Heart left ventricle (tissue), 16 donors: ENCODE measurements around the gene ACR. TPM values are rescaled to one million over a fixed set of nuclear protein-coding genes. Genes with fewer than 3 reads are reported as not detected.

ENCODE experiments used
- ATAC-seq, 4 donors: fragments of 200-7000 bp; cut with Tn5 transposase; one replicate each; pipeline ENCODE4 v1.9.1; 2020 to 2022; ENCODE audit warnings: moderate library complexity in 4 of 4, mild to moderate bottlenecking in 3 of 4, moderate number of reproducible peaks in 1 of 4
- DNase-seq, 5 donors: peaks; one replicate each; pipeline ENCODE4 v3.0.0-alpha.2; 2020
- H3K27ac ChIP-seq, 12 donors: fragments of 200-600 bp; sonication (generic) in 4 of 12; one replicate each; pipeline versions ENCODE4 v1.5.0 to v1.8.0; 2016 to 2022; ENCODE audit warnings: mild to moderate bottlenecking in 2 of 12
- H3K27me3 ChIP-seq, 9 donors: fragments of 200-600 bp; sonication (generic) in 2 of 9; one replicate each; pipeline versions ENCODE4 v1.5.1 to v1.8.0; 2016 to 2022; ENCODE audit warnings: mild to moderate bottlenecking in 3 of 9
- H3K36me3 ChIP-seq, 9 donors: fragments of 200-600 bp; sonication (generic) in 2 of 9; one replicate each; pipeline versions ENCODE4 v1.5.0 to v1.8.0; 2018 to 2022; ENCODE audit warnings: mild to moderate bottlenecking in 2 of 9
- H3K4me1 ChIP-seq, 12 donors: fragments of 200-600 bp; sonication (generic) in 4 of 12; one replicate each; pipeline versions ENCODE4 v1.5.0 to v1.8.0; 2016 to 2022; ENCODE audit warnings: mild to moderate bottlenecking in 3 of 12
- H3K4me3 ChIP-seq, 12 donors: fragments of 200-600 bp; sonication (generic) in 4 of 12; one replicate each; pipeline versions ENCODE4 v1.5.0 to v1.8.0; 2017 to 2022; ENCODE audit warnings: mild to moderate bottlenecking in 9 of 12, moderate library complexity in 4 of 12
- H3K9me3 ChIP-seq, 12 donors: fragments of 200-600 bp; sonication (generic) in 4 of 12; one replicate each; pipeline versions ENCODE4 v1.5.0 to v1.8.0; 2016 to 2022; ENCODE audit warnings: mild to moderate bottlenecking in 1 of 12
- POLR2A ChIP-seq, 2 donors: fragments of 450-650 bp; IDR thresholded peaks; one replicate each; pipeline ENCODE4 v1.6.1; 2017; ENCODE audit warnings: antibody characterized with exemption in 2 of 2, mild to moderate bottlenecking in 2 of 2, moderate library complexity in 2 of 2
- WGBS, 4 donors: extraction: QIAGEN DNeasy Blood & Tissue Kit in 2 of 4; methylation state at CpG; one replicate each; pipeline versions ENCODE4 v1.1.5 to v1.1.7; 2013 to 2018; 5-methylcytosine and 5-hydroxymethylcytosine counted together
- intact Hi-C, 10 donors: fragments of 100-400 bp; cut with DNase I; formaldehyde crosslinking; loops; one replicate each; pipeline versions ENCODE4 v1.11.1 to v1.14.2; 2022
- polyA plus RNA-seq, 2 donors: library from polyadenylated mRNA; stranded (reverse); fragments of 200-250 nt; gene quantifications; one replicate each; pipeline ENCODE4 v1.2.3, GENCODE V29; 2013
- total RNA-seq, 9 donors: library from RNA; depleted of rRNA in 2 of 9; stranded (reverse); fragments of >200 nt in 2 of 9; fragmentation: NEBNext Ultra II Directional in 3 of 9; extraction: Animal tissue kit (Norgen Biotek cat#: 25700) in 3 of 9; gene quantifications; one replicate each; pipeline versions ENCODE4 v1.1.0 to v1.2.4, GENCODE V29; 2016 to 2023
- TF ChIP-seq, protein P1 (sequence below), 12 donors: fragments of 200-600 bp; sonication (generic) in 4 of 12; IDR thresholded peaks; one replicate each; pipeline versions ENCODE4 v1.5.0 to v1.8.0; 2018 to 2022; ENCODE audit warnings: antibody characterized with exemption in 12 of 12, mild to moderate bottlenecking in 5 of 12
- donor health status: ischemic (EF 13 %, LVEDD 7.1; RV severe dilation, severe dysfunction).
- donor health status: healthy with polysubstance abuse.
- donor health status: DM: no; HTN: yes; CAD: no.
- donor health status: DM: no; HTN: no; CAD: no.
- donor health status: ischemic (EF 25% LVEDD 6.9; RV normal size, moderate dysfunction).
- donor health status: ischemic (EF 25% LVEDD 5.7; RV mildly dilated, moderate dysfunction).
- donor health status: healthy.
- donor health status: DM: yes; HTN: yes; CAD: no.
- donor health status: ischemic (EF 35%, LVEDD 5.7; RV mildly dilated, moderate dysfunction).
- donor health status: nonischemic (EF 11% LVEDD 7.7; RV severe dilation, severe dysfunction).
- donor health status: DM: yes; HTN: yes; CAD: no.
- donor health status: PGD.
- donor health status: ischemic (EF 29% LVEDD 5.4; RV normal size, mild dysfunction).
- donor health status: nonischemic (EF 23%, LVEDD 6.1; RV moderate dilation, normal function).

ACR gene
- total and polyA plus RNA-seq, 11 donors: 0.12 to 1.2 (median 0.50) TPM; not detected in 2

DNA sequence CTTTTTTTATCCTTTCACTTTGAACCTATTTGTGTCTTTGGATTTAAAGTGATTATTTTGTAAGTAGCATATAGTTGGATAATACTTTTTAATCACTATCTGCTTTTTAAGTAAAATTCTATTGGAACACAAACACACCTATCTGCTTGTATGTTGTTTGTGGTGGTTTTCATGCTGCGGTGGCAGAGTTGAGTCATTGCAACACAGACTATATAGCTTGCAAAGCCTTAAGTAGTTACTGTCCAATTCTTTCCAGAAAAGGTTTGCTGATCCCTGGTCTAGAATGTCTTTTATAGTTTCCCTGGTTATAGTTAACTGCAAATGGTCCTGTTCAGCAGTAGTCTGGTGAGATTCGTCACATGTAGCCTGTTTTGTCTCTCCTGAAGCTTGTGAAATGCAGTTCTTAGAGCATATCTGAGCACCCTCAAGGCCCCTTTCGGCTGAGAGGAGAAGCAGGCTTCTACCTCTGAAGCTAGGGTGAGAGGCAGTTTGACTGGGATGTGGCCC is 43.9 kb upstream of the ACR start:
- Histone ChIP-seq H3K36me3 (peaks cover 0 to 45% (median 17%) of the 10 kb centered on the region in 9 donors), H3K4me3 (no peak overlapping the region), H3K4me1 (peaks cover 4 to 85% (median 29%) of the 10 kb centered on the region in 12 donors), H3K27me3 (no peaks in the 10 kb centered on the region), H3K27ac (no peak overlapping the region), H3K9me3 (peaks cover 0 to 10% (median 0%) of the 10 kb centered on the region in 12 donors)
- intact Hi-C loops: loop anchor here in 3 of 10 donors (5.0 kb wide), 1 partner anchor 67 kb away; the partner anchor contains the start of gene ARSA (in 3 of the 3)
- TF ChIP-seq, protein P1, sequence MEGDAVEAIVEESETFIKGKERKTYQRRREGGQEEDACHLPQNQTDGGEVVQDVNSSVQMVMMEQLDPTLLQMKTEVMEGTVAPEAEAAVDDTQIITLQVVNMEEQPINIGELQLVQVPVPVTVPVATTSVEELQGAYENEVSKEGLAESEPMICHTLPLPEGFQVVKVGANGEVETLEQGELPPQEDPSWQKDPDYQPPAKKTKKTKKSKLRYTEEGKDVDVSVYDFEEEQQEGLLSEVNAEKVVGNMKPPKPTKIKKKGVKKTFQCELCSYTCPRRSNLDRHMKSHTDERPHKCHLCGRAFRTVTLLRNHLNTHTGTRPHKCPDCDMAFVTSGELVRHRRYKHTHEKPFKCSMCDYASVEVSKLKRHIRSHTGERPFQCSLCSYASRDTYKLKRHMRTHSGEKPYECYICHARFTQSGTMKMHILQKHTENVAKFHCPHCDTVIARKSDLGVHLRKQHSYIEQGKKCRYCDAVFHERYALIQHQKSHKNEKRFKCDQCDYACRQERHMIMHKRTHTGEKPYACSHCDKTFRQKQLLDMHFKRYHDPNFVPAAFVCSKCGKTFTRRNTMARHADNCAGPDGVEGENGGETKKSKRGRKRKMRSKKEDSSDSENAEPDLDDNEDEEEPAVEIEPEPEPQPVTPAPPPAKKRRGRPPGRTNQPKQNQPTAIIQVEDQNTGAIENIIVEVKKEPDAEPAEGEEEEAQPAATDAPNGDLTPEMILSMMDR (IDR thresholded peaks at IDR 0.05): no peak
- no peak for TF ChIP-seq POLR2A (IDR thresholded peaks at IDR 0.05)
- DNase-seq: peak in 1 of 5 donors; percentile 7
- ATAC-seq: no peak
- 71 to 83% (median 76%) methylated on average over 3 of the region's 3 CpGs for WGBS, 4 donors

DNA sequence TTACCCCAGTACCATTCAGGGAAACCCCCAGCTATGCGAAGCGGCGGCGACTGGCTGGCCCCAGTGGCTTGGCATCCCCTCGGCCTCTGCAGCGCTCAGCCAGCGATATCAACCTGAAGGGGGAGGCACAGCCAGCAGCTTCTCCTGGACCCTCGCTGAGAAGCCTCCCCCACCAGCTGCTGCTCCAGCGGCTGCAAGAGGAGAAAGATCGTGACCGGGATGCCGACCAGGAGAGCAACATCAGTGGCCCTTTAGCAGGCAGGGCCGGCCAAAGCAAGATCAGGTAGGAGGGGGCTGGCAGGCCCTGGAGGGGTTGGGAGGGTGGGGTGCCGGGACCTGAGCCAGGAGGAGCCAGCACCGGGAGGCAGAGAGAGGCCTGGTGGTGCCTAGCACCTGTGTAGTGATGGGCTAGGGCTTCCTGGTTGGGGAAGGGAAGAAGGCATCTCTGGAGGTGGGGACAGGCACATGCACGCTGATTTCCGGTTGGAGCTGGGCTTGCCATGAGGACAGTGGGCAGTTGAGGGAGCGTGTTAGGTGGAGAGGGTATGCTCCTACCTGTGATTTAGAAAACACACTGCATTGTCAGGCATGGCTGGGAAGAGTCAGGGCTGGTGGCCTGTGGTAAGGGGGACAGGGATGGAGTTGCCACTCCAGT is 43.1 kb upstream of the ACR start:
- H3K4me3 ChIP-seq: no peak overlapping the region
- peaks cover 0 to 47% (median 19%) of the 10 kb centered on the region in 9 donors for H3K36me3 ChIP-seq
- peaks cover 4 to 92% (median 32%) of the 10 kb centered on the region in 12 donors for H3K4me1 ChIP-seq
- H3K9me3 ChIP-seq: peaks cover 0 to 10% (median 0%) of the 10 kb centered on the region in 12 donors
- DNase-seq: peak in 4 of 5 donors; percentile 5 to 56 (median 17)
- no peak for ATAC-seq
- H3K27ac ChIP-seq: no peak overlapping the region
- H3K27me3 ChIP-seq: no peaks in the 10 kb centered on the region
- 70 to 78% (median 75%) methylated on average over 18 of the region's 18 CpGs for WGBS, 4 donors
- TF ChIP-seq, protein P1 (IDR thresholded peaks at IDR 0.05): no peak
- no peak for TF ChIP-seq POLR2A (IDR thresholded peaks at IDR 0.05)
- intact Hi-C loops: loop anchor here in 4 of 10 donors (5.0 kb wide), 1 partner anchor 68 kb away; the partner anchor contains the start of gene ARSA (in 4 of the 4)

DNA sequence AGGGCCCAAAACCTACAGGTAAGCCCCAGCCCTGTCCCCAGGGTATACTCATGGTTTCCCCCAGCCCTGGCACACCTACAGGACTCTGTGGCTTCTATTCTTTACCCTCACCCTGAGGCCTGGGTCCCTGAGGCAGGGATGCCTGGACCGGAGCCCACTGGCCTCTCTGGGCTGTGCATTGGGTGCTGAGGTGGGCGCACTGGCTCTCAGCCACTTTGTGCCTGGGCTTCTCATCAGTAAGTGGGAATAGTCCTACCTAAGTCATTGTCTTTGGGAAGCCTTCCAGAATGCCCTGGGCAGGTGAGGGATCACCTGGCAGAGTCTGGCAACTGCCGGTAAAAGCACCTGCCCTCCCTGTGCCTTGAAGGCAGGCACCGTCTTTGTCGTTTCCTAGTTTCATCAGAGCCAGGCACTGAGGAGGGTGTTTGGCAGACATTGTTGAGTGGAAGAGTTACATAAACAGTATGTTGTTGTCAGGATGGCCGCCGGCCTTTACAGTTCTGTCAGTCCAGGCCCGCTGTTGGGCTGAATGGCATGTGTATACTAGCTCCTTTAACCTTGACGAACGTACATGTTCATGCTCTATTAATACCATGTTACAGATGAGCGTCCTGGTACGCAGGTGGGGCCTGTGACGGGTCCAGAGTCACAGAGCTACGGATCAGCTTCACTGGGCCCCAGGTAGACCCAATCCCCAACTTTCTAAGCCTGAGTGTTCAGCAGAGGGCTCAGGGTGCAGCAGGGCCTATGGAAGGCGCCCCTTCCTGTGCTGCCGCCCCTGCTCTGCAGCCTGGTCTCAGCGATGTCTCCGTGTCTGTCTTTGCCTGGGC is 42.4 kb upstream of the ACR start:
- ATAC-seq: no peak
- Histone ChIP-seq H3K9me3 (peaks cover 0 to 10% (median 0%) of the 10 kb centered on the region in 12 donors), H3K36me3 (peaks cover 0 to 47% (median 19%) of the 10 kb centered on the region in 9 donors), H3K27me3 (no peaks in the 10 kb centered on the region), H3K27ac (peak overlapping the region in 1 of 12 donors; percentile 8), H3K4me1 (peaks cover 4 to 92% (median 35%) of the 10 kb centered on the region in 12 donors), H3K4me3 (no peak overlapping the region)
- 73 to 87% (median 81%) methylated on average over 17 to 18 of the region's 18 CpGs for WGBS, 4 donors
- peak in 3 of 5 donors; percentile 12 to 32 (median 20) for DNase-seq
- intact Hi-C loops: loop anchor here in 1 of 10 donors (5.0 kb wide), 1 partner anchor 68 kb away; the partner anchor contains the start of gene ARSA
- TF ChIP-seq, protein P1 (IDR thresholded peaks at IDR 0.05): no peak
- TF ChIP-seq POLR2A (IDR thresholded peaks at IDR 0.05): no peak
